Neural cell (in vitro differentiated cells): ENCODE results near the gene EXOC4.

Experiments
- EP300 ChIP-seq: fragments of 450-650 bp; conservative IDR thresholded peaks from 2 replicates; pipeline ENCODE4 v1.6.1; 2014; ENCODE audit warnings: antibody characterized with exemption, mild to moderate bottlenecking, moderate library complexity; ENCODE audit not compliant: poor library complexity, severe bottlenecking
- EZH2 ChIP-seq: fragments of 200-600, 300-800 bp; shearing (Covaris generic), sonication (generic); IDR thresholded peaks from 2 replicates; pipeline ENCODE4 v1.6.1; 2014; ENCODE audit warnings: antibody characterized with exemption, low read length, borderline replicate concordance, mild to moderate bottlenecking; ENCODE audit not compliant: insufficient read depth, poor library complexity, severe bottlenecking
- TAF1 ChIP-seq: IDR thresholded peaks from 2 replicates; pipeline ENCODE4 v1.6.1; 2012; ENCODE audit warnings: low read depth
- TF ChIP-seq, protein P1 (sequence below): fragments of 450-650 bp; IDR thresholded peaks from 2 replicates; pipeline ENCODE4 v1.5.1; 2014; ENCODE audit warnings: antibody characterized with exemption, mild to moderate bottlenecking, moderate library complexity; ENCODE audit not compliant: poor library complexity, severe bottlenecking

GRCh38 chr7:133753513-133753912 lies 500.6 kb downstream of the EXOC4 start:
- TF ChIP-seq EZH2, result no peak
- TF ChIP-seq, protein P1, sequence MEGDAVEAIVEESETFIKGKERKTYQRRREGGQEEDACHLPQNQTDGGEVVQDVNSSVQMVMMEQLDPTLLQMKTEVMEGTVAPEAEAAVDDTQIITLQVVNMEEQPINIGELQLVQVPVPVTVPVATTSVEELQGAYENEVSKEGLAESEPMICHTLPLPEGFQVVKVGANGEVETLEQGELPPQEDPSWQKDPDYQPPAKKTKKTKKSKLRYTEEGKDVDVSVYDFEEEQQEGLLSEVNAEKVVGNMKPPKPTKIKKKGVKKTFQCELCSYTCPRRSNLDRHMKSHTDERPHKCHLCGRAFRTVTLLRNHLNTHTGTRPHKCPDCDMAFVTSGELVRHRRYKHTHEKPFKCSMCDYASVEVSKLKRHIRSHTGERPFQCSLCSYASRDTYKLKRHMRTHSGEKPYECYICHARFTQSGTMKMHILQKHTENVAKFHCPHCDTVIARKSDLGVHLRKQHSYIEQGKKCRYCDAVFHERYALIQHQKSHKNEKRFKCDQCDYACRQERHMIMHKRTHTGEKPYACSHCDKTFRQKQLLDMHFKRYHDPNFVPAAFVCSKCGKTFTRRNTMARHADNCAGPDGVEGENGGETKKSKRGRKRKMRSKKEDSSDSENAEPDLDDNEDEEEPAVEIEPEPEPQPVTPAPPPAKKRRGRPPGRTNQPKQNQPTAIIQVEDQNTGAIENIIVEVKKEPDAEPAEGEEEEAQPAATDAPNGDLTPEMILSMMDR, result no peak
- no peak for TF ChIP-seq EP300
- no peak for TF ChIP-seq TAF1
